Lower lobe of right lung (tissue), 2 donors: Measurements from ENCODE around the gene ACYP2. TPM values are rescaled to one million over a fixed set of nuclear protein-coding genes. Genes with fewer than 3 reads are reported as not detected.

Experiments
- ATAC-seq, 2 donors: fragments of 200-7000 bp; cut with Tn5 transposase; one replicate each; pipeline ENCODE4 v1.9.1; 2020 to 2022; ENCODE audit warnings: mild to moderate bottlenecking in 2 of 2, moderate library complexity in 2 of 2
- DNase-seq: peaks from one replicate; pipeline ENCODE4 v3.0.0-alpha.2; 2020
- H3K27ac ChIP-seq: fragments of 200-600 bp; one replicate; pipeline ENCODE4 v1.8.0; 2022
- H3K27me3 ChIP-seq: fragments of 200-600 bp; one replicate; pipeline ENCODE4 v1.8.0; 2022; ENCODE audit warnings: low read depth
- H3K36me3 ChIP-seq: fragments of 200-600 bp; one replicate; pipeline ENCODE4 v1.8.0; 2022; ENCODE audit warnings: mild to moderate bottlenecking
- H3K4me1 ChIP-seq: fragments of 200-600 bp; one replicate; pipeline ENCODE4 v1.8.0; 2022
- H3K4me3 ChIP-seq: fragments of 200-600 bp; one replicate; pipeline ENCODE4 v1.8.0; 2022; ENCODE audit warnings: mild to moderate bottlenecking
- H3K9me3 ChIP-seq: fragments of 200-600 bp; one replicate; pipeline ENCODE4 v1.8.0; 2022
- intact Hi-C: fragments of 100-400 bp; cut with DNase I; formaldehyde crosslinking; loops from one replicate; pipeline ENCODE4 v1.11.0; 2022
- total RNA-seq: library from RNA; stranded (reverse); fragmentation: NEBNext Ultra II Directional; extraction: Animal tissue kit (Norgen Biotek cat#: 25700); gene quantifications from one replicate; pipeline ENCODE4 v1.2.1, GENCODE V29; 2021
- TF ChIP-seq, protein P1 (sequence below): fragments of 200-600 bp; IDR thresholded peaks from one replicate; pipeline ENCODE4 v1.8.0; 2022; ENCODE audit warnings: antibody characterized with exemption, mild to moderate bottlenecking
- donor health status: DM: no; HTN: yes; CAD: no; lungs with severe emphysema.

Gene ACYP2
- total RNA-seq, 1 donor from 2014 or later: 15.3 TPM

- Histone ChIP-seq H3K27ac (no peak overlapping the region), H3K4me1 (no peaks in the 10 kb centered on the region), H3K4me3 (no peak overlapping the region), H3K36me3 (no peaks in the 10 kb centered on the region), H3K9me3 (no peaks in the 10 kb centered on the region), H3K27me3 (no peaks in the 10 kb centered on the region)
- intact Hi-C loops: no loop called here
- DNase-seq: no peak
- ATAC-seq: no peak
- TF ChIP-seq, protein P1, sequence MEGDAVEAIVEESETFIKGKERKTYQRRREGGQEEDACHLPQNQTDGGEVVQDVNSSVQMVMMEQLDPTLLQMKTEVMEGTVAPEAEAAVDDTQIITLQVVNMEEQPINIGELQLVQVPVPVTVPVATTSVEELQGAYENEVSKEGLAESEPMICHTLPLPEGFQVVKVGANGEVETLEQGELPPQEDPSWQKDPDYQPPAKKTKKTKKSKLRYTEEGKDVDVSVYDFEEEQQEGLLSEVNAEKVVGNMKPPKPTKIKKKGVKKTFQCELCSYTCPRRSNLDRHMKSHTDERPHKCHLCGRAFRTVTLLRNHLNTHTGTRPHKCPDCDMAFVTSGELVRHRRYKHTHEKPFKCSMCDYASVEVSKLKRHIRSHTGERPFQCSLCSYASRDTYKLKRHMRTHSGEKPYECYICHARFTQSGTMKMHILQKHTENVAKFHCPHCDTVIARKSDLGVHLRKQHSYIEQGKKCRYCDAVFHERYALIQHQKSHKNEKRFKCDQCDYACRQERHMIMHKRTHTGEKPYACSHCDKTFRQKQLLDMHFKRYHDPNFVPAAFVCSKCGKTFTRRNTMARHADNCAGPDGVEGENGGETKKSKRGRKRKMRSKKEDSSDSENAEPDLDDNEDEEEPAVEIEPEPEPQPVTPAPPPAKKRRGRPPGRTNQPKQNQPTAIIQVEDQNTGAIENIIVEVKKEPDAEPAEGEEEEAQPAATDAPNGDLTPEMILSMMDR: no peak
Measured at GRCh38 chr2:54166121-54166773, 50.8 kb downstream of the ACYP2 start.

GRCh38 chr2:54176577-54176976 lies 61.2 kb downstream of the ACYP2 start:
- H3K27ac ChIP-seq: no peak overlapping the region
- TF ChIP-seq, protein P1: peak; percentile 52
- H3K4me3 ChIP-seq: no peak overlapping the region
- H3K4me1 ChIP-seq: peaks cover 4% of the 10 kb centered on the region
- H3K36me3 ChIP-seq: no peaks in the 10 kb centered on the region
- intact Hi-C loops: no loop called here
- no peaks in the 10 kb centered on the region for H3K27me3 ChIP-seq
- peak; percentile 78 to 79 for ATAC-seq
- no peak for DNase-seq
- no peaks in the 10 kb centered on the region for H3K9me3 ChIP-seq

- no peak overlapping the region for H3K4me3 ChIP-seq
- intact Hi-C loops: no loop called here
- DNase-seq: no peak
- H3K4me1 ChIP-seq: no peaks in the 10 kb centered on the region
- no peak for ATAC-seq
- H3K9me3 ChIP-seq: no peaks in the 10 kb centered on the region
- no peaks in the 10 kb centered on the region for H3K36me3 ChIP-seq
- TF ChIP-seq, protein P1: no peak
- H3K27me3 ChIP-seq: no peaks in the 10 kb centered on the region
- no peak overlapping the region for H3K27ac ChIP-seq
Measured at GRCh38 chr2:54183281-54183680, 67.9 kb downstream of the ACYP2 start.

DNA sequence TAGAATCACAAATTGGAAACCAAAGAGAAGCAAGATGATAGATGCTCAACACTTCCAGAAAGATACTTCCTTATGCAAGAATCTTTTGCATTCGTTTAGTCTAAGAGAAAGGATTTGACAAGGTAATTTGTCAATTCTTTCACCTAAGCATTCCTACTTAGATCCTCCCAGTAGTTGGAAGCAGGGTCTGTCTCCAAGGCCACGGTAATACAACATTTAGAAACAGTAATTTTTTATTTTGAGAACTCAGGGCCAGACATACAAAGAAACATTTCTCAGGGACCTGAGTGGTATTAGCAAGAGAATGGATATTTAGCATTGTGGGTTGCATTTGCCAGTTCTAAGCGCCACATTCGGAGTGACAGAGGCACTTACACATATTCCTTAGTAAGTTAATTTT lies 68.6 kb downstream of the ACYP2 start:
- no peaks in the 10 kb centered on the region for H3K36me3 ChIP-seq
- no peaks in the 10 kb centered on the region for H3K9me3 ChIP-seq
- DNase-seq: no peak
- no peak overlapping the region for H3K27ac ChIP-seq
- H3K4me1 ChIP-seq: no peaks in the 10 kb centered on the region
- intact Hi-C loops: no loop called here
- no peak overlapping the region for H3K4me3 ChIP-seq
- no peaks in the 10 kb centered on the region for H3K27me3 ChIP-seq
- TF ChIP-seq, protein P1: no peak
- ATAC-seq: no peak

DNA sequence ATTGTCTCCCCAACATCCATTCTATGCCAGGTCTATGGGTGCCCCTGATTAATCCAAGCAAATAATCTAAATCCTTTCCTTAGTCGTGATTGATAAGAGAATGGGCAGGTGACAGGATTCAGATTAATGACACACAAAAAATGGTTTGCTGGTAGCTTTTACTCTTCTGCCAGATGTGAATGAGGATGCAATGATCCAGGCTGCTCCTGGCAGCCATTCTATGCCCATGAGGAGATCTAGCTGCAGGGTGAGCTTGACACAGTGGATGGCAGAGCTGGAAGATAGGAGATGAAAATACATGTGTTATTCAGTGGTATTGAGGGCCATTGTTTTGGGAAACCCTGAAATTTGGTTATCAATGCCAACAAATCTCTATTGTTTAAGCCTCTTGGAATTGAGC lies 69.7 kb downstream of the ACYP2 start:
- Histone ChIP-seq H3K4me1 (no peaks in the 10 kb centered on the region), H3K27me3 (no peaks in the 10 kb centered on the region), H3K27ac (no peak overlapping the region), H3K4me3 (no peak overlapping the region), H3K36me3 (no peaks in the 10 kb centered on the region), H3K9me3 (no peaks in the 10 kb centered on the region)
- DNase-seq (no peak), ATAC-seq (no peak)
- TF ChIP-seq, protein P1: no peak
- intact Hi-C loops: no loop called here
